CD4-positive, alpha-beta T cell (primary cell): ENCODE measurements around the gene SPECC1. TPM values are rescaled to one million over a fixed set of nuclear protein-coding genes. Genes with fewer than 3 reads are reported as not detected.

Experiments used
- ATAC-seq: fragments of 200-7000 bp; cut with Tn5 transposase; one replicate; pipeline ENCODE4 v1.10.0; 2022; ENCODE audit warnings: mild to moderate bottlenecking; ENCODE audit not compliant: poor library complexity
- CTCF ChIA-PET: fragments of 350-600 bp; sonication (Branson Sonifier 250); formaldehyde crosslinking; loops from one replicate; lab custom pipeline; 2021; ENCODE audit warnings: antibody characterized with exemption, inconsistent platforms; lab: Charles Lee
- POLR2A ChIA-PET: fragments of 350-600 bp; sonication (Branson Sonifier 250); formaldehyde crosslinking; loops from one replicate; lab custom pipeline; 2021; ENCODE audit warnings: antibody characterized with exemption, inconsistent platforms; lab: Charles Lee
- DNase-seq, 14 experiments: peaks; one replicate each; pipeline ENCODE4 v3.0.0-alpha.2; 2013 to 2020; ENCODE audit warnings: mixed read lengths in 2 of 14
- H3K27ac ChIP-seq, 2 donors: one replicate each; pipeline versions ENCODE4 v1.5.1 to v1.7.0; 2013; ENCODE audit warnings: low read length in 2 of 2, low read depth in 1 of 2, mild to moderate bottlenecking in 1 of 2
- H3K27me3 ChIP-seq, 2 experiments: 1 replicate in 1 of 2; 2 replicates in 1 of 2; pipeline versions ENCODE4 v1.6.1 to v1.7.0; 2013; ENCODE audit warnings: low read length in 2 of 2, control low read depth in 1 of 2, mild to moderate bottlenecking in 1 of 2, moderate library complexity in 1 of 2; ENCODE audit not compliant: insufficient read depth in 2 of 2, control insufficient read depth in 1 of 2
- H3K36me3 ChIP-seq: one replicate; pipeline ENCODE4 v1.6.1; 2013; ENCODE audit warnings: low read length, control low read depth; ENCODE audit not compliant: insufficient read depth
- H3K4me1 ChIP-seq: one replicate; pipeline ENCODE4 v1.6.1; 2013; ENCODE audit warnings: low read length, control low read depth; ENCODE audit not compliant: insufficient read depth
- H3K4me3 ChIP-seq: one replicate; pipeline ENCODE4 v1.5.1; 2013; ENCODE audit warnings: mild to moderate bottlenecking, low read length, moderate library complexity
- H3K9me3 ChIP-seq, 2 experiments: 1 replicate in 1 of 2; 2 replicates in 1 of 2; pipeline versions ENCODE4 v1.6.1 to v1.7.0; 2013; ENCODE audit warnings: low read length in 2 of 2, mild to moderate bottlenecking in 2 of 2, control low read depth in 1 of 2, moderate library complexity in 1 of 2; ENCODE audit not compliant: control insufficient read depth in 1 of 2, insufficient read depth in 1 of 2
- H3K27ac Mint-ChIP-seq: one replicate; pipeline ENCODE4 v1.8.0; 2020; ENCODE audit warnings: mixed read lengths
- H3K27me3 Mint-ChIP-seq: one replicate; pipeline ENCODE4 v1.8.0; 2021; ENCODE audit warnings: mixed read lengths
- H3K36me3 Mint-ChIP-seq: one replicate; pipeline ENCODE4 v1.8.0; 2021; ENCODE audit warnings: low read depth, mixed read lengths
- H3K4me1 Mint-ChIP-seq: one replicate; pipeline ENCODE4 v1.8.0; 2021; ENCODE audit warnings: low read depth, mixed read lengths
- H3K4me3 Mint-ChIP-seq: one replicate; pipeline ENCODE4 v1.8.0; 2020; ENCODE audit warnings: mild to moderate bottlenecking, mixed read lengths
- H3K9me3 Mint-ChIP-seq: one replicate; pipeline ENCODE4 v1.8.0; 2020; ENCODE audit warnings: mixed read lengths
- intact Hi-C, 2 experiments: fragments of 100-400 bp; cut with DNase I in 1 of 2; cut with micrococcal nuclease in 1 of 2; formaldehyde crosslinking; loops; one replicate each; pipeline versions ENCODE4 v1.15.1 to v1.9.0; 2023 to 2025; cut with DNase I, micrococcal nuclease
- total RNA-seq, 174 experiments: library from RNA in 2 of 174; stranded (reverse) in 2 of 174; gene quantifications; one replicate each; pipeline ENCODE4 v1.2.3 and lab custom pipeline; 2021 to 2026
- TF ChIP-seq, protein P1 (sequence below): fragments of 200-600 bp; IDR thresholded peaks from one replicate; pipeline ENCODE4 v1.8.0; 2022; ENCODE audit warnings: antibody characterized with exemption, mild to moderate bottlenecking

SPECC1 gene
- total RNA-seq, 2 experiments from 2014 or later = 4.3 to 4.4 TPM

DNA sequence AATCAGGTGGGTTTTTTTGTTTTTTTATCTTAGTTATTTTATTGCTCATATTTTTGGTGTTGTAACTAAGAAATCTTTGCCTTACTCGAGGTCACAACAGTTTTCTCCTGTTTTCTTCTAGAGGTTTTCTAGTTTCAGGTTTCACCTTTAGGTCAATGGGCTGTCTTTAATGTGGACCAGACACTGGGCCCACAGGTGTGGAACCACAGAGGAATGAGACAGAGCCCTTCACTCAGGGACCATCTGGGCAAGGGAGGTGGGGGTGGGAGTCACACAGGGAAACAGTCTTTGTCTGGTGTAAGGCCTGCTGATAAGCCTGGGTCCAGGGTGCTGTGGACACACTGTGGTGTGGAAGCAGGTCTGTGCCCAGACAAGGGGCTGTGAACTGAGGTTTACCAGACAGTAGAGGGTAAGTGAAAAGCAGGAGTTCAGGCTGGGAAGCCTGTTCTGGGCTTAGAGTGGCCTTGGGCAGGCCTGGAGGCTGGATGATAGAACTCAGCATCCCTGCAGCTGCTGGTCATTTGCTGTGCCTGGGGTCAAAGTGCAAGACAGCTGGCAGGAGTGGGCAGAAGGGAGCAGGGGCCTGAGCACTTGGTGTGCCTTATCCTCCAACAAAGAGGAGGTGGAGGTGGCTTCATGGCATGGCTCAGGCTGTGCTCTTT, 75.6 kb downstream of the SPECC1 start:
- Mint-ChIP-seq H3K9me3 (no peaks in the 10 kb centered on the region), H3K36me3 (no peaks in the 10 kb centered on the region), H3K4me1 (no peaks in the 10 kb centered on the region), H3K27me3 (peaks cover 4% of the 10 kb centered on the region), H3K27ac (no peak overlapping the region), H3K4me3 (no peak overlapping the region)
- TF ChIP-seq, protein P1, sequence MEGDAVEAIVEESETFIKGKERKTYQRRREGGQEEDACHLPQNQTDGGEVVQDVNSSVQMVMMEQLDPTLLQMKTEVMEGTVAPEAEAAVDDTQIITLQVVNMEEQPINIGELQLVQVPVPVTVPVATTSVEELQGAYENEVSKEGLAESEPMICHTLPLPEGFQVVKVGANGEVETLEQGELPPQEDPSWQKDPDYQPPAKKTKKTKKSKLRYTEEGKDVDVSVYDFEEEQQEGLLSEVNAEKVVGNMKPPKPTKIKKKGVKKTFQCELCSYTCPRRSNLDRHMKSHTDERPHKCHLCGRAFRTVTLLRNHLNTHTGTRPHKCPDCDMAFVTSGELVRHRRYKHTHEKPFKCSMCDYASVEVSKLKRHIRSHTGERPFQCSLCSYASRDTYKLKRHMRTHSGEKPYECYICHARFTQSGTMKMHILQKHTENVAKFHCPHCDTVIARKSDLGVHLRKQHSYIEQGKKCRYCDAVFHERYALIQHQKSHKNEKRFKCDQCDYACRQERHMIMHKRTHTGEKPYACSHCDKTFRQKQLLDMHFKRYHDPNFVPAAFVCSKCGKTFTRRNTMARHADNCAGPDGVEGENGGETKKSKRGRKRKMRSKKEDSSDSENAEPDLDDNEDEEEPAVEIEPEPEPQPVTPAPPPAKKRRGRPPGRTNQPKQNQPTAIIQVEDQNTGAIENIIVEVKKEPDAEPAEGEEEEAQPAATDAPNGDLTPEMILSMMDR = no peak
- Histone ChIP-seq H3K9me3 (peaks cover 0 to 4% of the 10 kb centered on the region in 2 experiments), H3K4me3 (no peak overlapping the region), H3K27ac (no peak overlapping the region), H3K4me1 (peaks cover under 1% of the 10 kb centered on the region), H3K27me3 (no peaks in the 10 kb centered on the region), H3K36me3 (no peaks in the 10 kb centered on the region)
- CTCF ChIA-PET = no interaction called here
- intact Hi-C loops = no loop called here
- DNase-seq (no peak), ATAC-seq (no peak)
- POLR2A ChIA-PET = no interaction called here

DNA sequence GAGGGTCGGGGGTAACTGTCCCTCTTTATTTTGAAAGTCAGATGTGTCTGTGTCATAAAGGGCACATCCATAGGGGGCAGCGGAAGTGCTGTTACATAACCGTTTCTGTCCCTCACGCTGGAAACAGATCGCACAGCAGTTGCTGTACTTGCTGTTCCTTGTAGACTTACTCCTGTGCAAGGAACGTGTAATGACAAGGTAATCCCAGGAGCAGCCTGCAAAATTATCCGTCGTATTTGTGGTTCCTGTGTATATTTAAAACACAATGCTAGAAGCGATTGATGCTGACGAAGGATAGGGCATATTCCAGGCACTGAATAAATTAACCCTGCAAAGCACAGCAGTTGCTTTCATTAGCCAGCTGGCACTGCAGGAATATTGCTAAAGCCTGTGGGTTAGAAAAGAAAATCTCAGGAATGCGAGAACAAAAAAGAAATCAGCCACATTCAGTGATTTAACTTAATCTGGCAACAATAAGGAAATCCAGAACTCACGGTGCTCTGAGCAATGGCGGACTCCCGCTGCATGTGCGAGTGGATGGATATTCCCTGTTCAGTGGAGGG, 76.2 kb downstream of the SPECC1 start:
- no peaks in the 10 kb centered on the region for H3K9me3 Mint-ChIP-seq
- Histone ChIP-seq H3K27ac (no peak overlapping the region), H3K9me3 (peaks cover 0 to 4% of the 10 kb centered on the region in 2 experiments), H3K36me3 (no peaks in the 10 kb centered on the region), H3K4me3 (no peak overlapping the region), H3K4me1 (peaks cover 4% of the 10 kb centered on the region), H3K27me3 (no peaks in the 10 kb centered on the region)
- H3K4me3 Mint-ChIP-seq = no peak overlapping the region
- ChIA-PET CTCF (no interaction called here), POLR2A (no interaction called here)
- TF ChIP-seq, protein P1 = no peak
- no peak overlapping the region for H3K27ac Mint-ChIP-seq
- H3K36me3 Mint-ChIP-seq = no peaks in the 10 kb centered on the region
- DNase-seq (no peak), ATAC-seq (no peak)
- H3K27me3 Mint-ChIP-seq = peaks cover 4% of the 10 kb centered on the region
- intact Hi-C loops = no loop called here
- no peaks in the 10 kb centered on the region for H3K4me1 Mint-ChIP-seq

DNA sequence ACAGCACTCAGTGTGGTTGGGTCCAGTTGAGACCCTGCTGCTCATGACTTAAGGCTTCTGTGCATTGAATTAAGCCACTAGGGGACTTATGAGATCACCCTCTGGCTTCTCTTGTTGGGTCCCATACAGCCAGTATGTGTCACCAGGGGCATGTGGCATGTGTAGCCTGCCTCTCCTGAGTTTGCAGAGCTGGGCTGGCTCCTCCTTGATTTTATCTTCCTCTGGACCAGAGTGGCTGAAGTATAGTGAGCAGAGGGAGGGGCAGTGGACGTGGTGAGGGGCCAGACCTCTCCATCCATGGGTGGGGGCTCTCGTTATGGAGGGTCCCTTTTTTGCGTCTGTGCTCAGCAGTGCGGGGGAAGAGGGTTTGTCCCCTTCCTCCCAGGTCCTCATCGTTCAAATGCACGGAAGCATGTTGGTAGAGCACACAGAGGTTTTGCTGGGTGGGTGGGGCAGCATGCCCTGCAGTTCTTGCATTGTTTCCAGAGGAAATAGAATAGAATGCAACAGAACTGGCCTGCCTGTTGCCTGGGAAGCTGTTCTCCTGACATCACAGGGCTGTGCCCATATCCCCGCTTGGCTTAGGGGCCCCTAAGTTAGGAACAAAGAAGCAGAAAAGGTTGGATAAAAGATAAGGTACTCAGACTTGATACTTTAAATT, 77.4 kb downstream of the SPECC1 start:
- no peaks in the 10 kb centered on the region for H3K36me3 ChIP-seq
- peaks cover 4% of the 10 kb centered on the region for H3K4me1 ChIP-seq
- ChIA-PET POLR2A (no interaction called here), CTCF (no interaction called here)
- Mint-ChIP-seq H3K4me1 (no peaks in the 10 kb centered on the region), H3K4me3 (no peak overlapping the region), H3K27ac (no peak overlapping the region), H3K36me3 (no peaks in the 10 kb centered on the region), H3K27me3 (peaks cover 4% of the 10 kb centered on the region), H3K9me3 (no peaks in the 10 kb centered on the region)
- H3K27me3 ChIP-seq = no peaks in the 10 kb centered on the region
- H3K9me3 ChIP-seq = peaks cover 0 to 4% of the 10 kb centered on the region in 2 experiments
- intact Hi-C loops = no loop called here
- no peak overlapping the region for H3K4me3 ChIP-seq
- ATAC-seq (no peak), DNase-seq (no peak)
- H3K27ac ChIP-seq = no peak overlapping the region
- TF ChIP-seq, protein P1 = no peak
